ENCODE data around the gene MAFG.

MAFG gene

GRCh38 chr17:81889602-81890001 lies 37.9 kb downstream of the MAFG start:
- DNase-seq: no peak

GRCh38 chr17:81888988-81889595 lies 38.4 kb downstream of the MAFG start:
- DNase-seq: no peak

- no peak for DNase-seq
Observed at GRCh38 chr17:81888105-81888987, 39.2 kb downstream of the MAFG start.

DNA sequence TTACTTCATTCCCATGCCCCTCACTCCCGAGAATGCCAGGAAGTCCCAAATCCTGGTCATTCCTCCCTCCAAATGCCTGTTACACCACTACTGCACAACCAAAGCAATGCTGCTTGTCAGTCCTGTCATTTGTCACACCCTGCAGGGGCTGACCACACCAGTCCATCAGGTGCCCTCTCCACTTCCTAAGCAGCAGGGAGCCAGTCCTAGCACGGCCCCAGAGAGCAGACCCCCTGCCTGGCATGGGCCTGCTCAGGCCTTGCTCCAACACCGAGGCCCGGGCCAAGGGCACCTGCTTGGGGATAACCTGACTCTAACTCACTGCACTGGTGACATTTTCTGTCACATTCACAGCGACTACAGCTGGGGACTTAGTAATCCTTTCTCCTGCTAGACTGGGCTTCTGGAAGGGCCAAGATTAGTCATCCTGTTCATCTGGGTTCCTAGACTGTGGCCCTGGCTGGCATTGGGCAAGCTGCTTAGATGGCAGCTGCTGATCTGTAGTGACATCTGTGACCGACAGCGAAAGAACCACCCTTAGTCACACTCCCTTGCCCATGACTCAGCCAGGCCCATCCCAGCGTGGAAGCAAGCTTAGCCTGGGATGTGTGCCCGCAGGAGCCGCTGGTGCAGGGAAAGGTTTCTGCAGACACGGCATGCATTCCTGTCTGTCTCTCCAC lies 41.5 kb downstream of the MAFG start:
- DNase-seq: no peak

GRCh38 chr17:81885454-81885853 lies 42.1 kb downstream of the MAFG start:
- DNase-seq: no peak

- DNase-seq: no peak
Observed at GRCh38 chr17:81884968-81885367, 42.6 kb downstream of the MAFG start.

DNA sequence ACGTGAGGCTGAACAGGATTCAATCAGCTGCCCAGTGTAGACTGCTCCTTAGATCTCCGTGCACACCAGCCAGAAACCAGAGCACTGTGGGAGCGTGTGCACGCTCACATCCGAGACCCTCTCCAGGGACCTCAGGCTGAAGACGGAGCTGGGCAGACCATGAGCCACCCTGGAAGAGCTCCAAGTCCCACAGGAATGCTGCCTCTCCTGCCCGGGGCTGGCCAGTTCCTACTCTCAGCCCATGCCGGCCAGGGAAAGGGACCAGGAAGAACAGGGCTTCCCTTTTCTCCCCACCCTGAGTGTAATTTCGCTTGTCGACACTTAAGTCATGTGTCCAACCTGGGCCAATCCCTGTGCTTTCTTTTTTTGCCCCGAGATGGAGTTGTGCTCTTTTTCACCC lies 43.0 kb downstream of the MAFG start:
- DNase-seq: no peak

DNA sequence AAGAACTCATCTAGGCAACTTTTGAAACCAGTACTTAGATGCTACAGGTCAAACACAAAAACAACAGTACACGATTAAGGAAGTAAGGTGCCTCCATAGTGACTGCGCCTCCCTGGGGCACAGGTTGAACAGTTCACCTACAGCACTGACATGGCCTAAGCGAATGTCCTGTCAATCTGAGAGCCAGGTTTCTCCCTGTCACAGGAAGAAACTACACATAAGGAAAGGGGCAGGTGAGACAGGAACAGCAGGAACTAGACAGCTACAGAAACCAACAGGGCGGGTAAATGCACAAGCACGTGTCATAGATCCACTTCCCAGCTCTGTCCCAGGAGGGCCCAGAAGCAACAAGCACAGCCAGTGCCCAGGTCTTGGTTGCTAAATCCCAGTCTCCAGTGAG lies 48.4 kb downstream of the MAFG start:
- no peak for DNase-seq

DNA sequence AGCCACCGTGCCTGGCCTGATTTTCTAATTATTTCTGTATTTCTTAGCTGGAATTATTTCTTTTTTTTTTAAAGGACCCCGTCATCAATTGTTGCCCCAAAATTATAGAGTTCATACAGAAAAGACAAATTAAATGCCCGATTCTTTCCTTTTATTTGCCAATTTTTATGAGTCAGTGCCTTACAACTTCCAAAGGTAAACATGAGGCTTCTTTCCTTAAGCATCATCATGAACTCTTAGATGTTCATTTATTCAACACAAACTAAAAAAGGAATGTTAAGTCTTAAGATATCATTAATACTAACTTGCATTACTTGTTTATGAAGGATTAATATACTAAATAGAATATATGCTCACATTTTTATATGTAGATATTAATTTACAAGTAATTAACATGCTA lies 49.2 kb downstream of the MAFG start:
- no peak for DNase-seq

- no peak for DNase-seq
Observed at GRCh38 chr17:81877569-81877968, 50.0 kb downstream of the MAFG start.

- peak; percentile 69 for DNase-seq
Observed at GRCh38 chr17:81871387-81872230, 55.9 kb downstream of the MAFG start.

DNA sequence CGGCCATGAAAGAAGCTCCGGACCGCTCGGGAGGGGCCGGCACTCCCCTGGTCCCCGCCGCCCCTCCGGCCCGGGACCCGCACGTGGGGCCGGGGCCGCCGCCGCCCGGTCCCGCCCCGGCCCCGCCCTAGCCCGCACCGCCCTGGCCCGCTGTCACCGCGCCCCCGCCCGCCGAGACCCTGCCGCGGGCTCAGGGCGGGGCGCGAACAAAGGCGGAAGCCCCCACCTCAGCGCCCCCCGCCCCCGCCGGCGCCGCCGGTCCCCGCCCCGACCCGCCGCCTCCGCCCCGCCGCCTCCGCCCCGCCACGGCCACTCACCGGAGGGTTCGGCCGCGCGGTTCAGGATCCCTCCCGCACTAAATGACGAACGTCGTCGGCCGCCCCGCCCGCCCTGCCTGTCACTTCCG lies 56.6 kb downstream of the MAFG start, which contains the start of gene ARHGDIA:
TSS of gene ARHGDIA (minus strand) at position 357 of the 406 bp plus-strand sequence. CDS start 1,407 bp downstream, outside the sequence.
- DNase-seq: no peak

GRCh38 chr17:81870131-81870980 lies 57.2 kb downstream of the MAFG start:
- DNase-seq: peak; percentile 23

GRCh38 chr17:81869221-81870130 lies 58.1 kb downstream of the MAFG start:
- no peak for DNase-seq

GRCh38 chr17:81868674-81869220 lies 58.8 kb downstream of the MAFG start:
- no peak for DNase-seq
